ENCODE results near the gene TNFRSF8.

The TNFRSF8 gene

DNA sequence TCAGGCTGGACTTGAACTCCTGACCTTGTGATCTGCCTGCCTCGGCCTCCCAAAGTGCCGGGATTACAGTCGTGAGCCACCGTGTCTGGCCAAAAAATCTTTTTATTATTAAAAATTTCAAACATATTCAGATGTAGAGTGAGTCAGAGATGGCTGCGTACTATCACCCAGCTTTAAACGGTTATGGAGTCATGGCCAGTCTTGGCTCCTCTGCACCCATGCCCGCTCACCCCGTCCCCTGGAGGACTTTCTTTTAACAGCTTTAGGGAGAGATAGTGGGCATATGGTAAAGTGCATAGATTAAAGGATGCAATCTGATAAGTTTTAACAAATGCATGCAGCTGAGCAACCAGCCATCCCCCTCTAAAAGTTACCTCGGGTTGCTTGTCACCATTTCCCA lies 51.8 kb downstream of the TNFRSF8 start:
- H3F3A ChIP-seq (ENCODE audit: insufficient read depth, low read length): no peaks in the 10 kb centered on the region
- H3K79me2 ChIP-seq (ENCODE audit: insufficient read depth, low read length): no peaks in the 10 kb centered on the region
- H3K9me2 ChIP-seq (ENCODE audit: low read depth, low read length): no peaks in the 10 kb centered on the region
- no peak overlapping the region for H3K9ac ChIP-seq (ENCODE audit: low read length)
- H2AFZ ChIP-seq (ENCODE audit: low read length): no peak overlapping the region
- H3K27me3 ChIP-seq (ENCODE audit: insufficient read depth, low read length): peaks cover 9% of the 10 kb centered on the region; the same call in 1 of the 2 replicates
- no peak overlapping the region for H3K27ac ChIP-seq (ENCODE audit: low read depth, low read length, poor library complexity, severe bottlenecking)
- no peak overlapping the region for H3K4me2 ChIP-seq (ENCODE audit: low read length)
- H3K4me1 ChIP-seq (ENCODE audit: insufficient read depth, low read length, severe bottlenecking): no peaks in the 10 kb centered on the region
- H3K36me3 ChIP-seq (ENCODE audit: insufficient read depth, low read length): no peaks in the 10 kb centered on the region
- H3K9me3 ChIP-seq (ENCODE audit: low read length): no peaks in the 10 kb centered on the region
- H3K4me3 ChIP-seq (ENCODE audit: low read depth, low read length, poor library complexity, severe bottlenecking): no peak overlapping the region
- TF ChIP-seq EZH2 (IDR thresholded peaks at IDR 0.05; ENCODE audit: borderline replicate concordance, low read length) (no peak), CTCF (IDR thresholded peaks at IDR 0.05; ENCODE audit: low read length) (no peak)
- H4K20me1 ChIP-seq (ENCODE audit: insufficient read depth, low read length): no peaks in the 10 kb centered on the region

- Histone ChIP-seq H3K36me3 (ENCODE audit: insufficient read depth, low read length) (no peaks in the 10 kb centered on the region), H3K4me2 (ENCODE audit: low read length) (no peak overlapping the region), H4K20me1 (ENCODE audit: insufficient read depth, low read length) (no peaks in the 10 kb centered on the region), H3K27me3 (ENCODE audit: insufficient read depth, low read length) (no peaks in the 10 kb centered on the region), H3K27ac (ENCODE audit: low read depth, low read length, poor library complexity, severe bottlenecking) (no peak overlapping the region), H2AFZ (ENCODE audit: low read length) (no peak overlapping the region), H3K4me1 (ENCODE audit: insufficient read depth, low read length, severe bottlenecking) (no peaks in the 10 kb centered on the region), H3K9me2 (ENCODE audit: low read depth, low read length) (no peaks in the 10 kb centered on the region), H3K9ac (ENCODE audit: low read length) (no peak overlapping the region), H3F3A (ENCODE audit: insufficient read depth, low read length) (no peaks in the 10 kb centered on the region), H3K9me3 (ENCODE audit: low read length) (no peaks in the 10 kb centered on the region), H3K79me2 (ENCODE audit: insufficient read depth, low read length) (no peaks in the 10 kb centered on the region), H3K4me3 (ENCODE audit: low read depth, low read length, poor library complexity, severe bottlenecking) (no peak overlapping the region)
- TF ChIP-seq CTCF (IDR thresholded peaks at IDR 0.05; ENCODE audit: low read length) (no peak), EZH2 (IDR thresholded peaks at IDR 0.05; ENCODE audit: borderline replicate concordance, low read length) (no peak)
Observed at GRCh38 chr1:12121212-12122003, 58.3 kb downstream of the TNFRSF8 start.

GRCh38 chr1:12123172-12123571 lies 60.1 kb downstream of the TNFRSF8 start:
- TF ChIP-seq CTCF (IDR thresholded peaks at IDR 0.05; ENCODE audit: low read length): no peak
- no peak for TF ChIP-seq EZH2 (IDR thresholded peaks at IDR 0.05; ENCODE audit: borderline replicate concordance, low read length)
- H3K36me3 ChIP-seq (ENCODE audit: insufficient read depth, low read length): no peaks in the 10 kb centered on the region

More at GRCh38 chr1:12123172-12123571, 60.1 kb downstream of the TNFRSF8 start:
- Histone ChIP-seq H3K9me3 (ENCODE audit: low read length) (no peaks in the 10 kb centered on the region), H3K9me2 (ENCODE audit: low read depth, low read length) (no peaks in the 10 kb centered on the region), H3K79me2 (ENCODE audit: insufficient read depth, low read length) (no peaks in the 10 kb centered on the region), H3K9ac (ENCODE audit: low read length) (no peak overlapping the region), H3K27ac (ENCODE audit: low read depth, low read length, poor library complexity, severe bottlenecking) (no peak overlapping the region), H3K27me3 (ENCODE audit: insufficient read depth, low read length) (no peaks in the 10 kb centered on the region), H3K4me1 (ENCODE audit: insufficient read depth, low read length, severe bottlenecking) (no peaks in the 10 kb centered on the region), H4K20me1 (ENCODE audit: insufficient read depth, low read length) (no peaks in the 10 kb centered on the region), H3K4me2 (ENCODE audit: low read length) (no peak overlapping the region), H2AFZ (ENCODE audit: low read length) (no peak overlapping the region), H3K4me3 (ENCODE audit: low read depth, low read length, poor library complexity, severe bottlenecking) (no peak overlapping the region), H3F3A (ENCODE audit: insufficient read depth, low read length) (no peaks in the 10 kb centered on the region)
